HG02938 (cell line): ENCODE measurements around the gene STMP1.
"Not testable (repeated sequence)": the region's sequence is repeated elsewhere in the genome, so short reads cannot be mapped to it uniquely, and the experiment has no call there.

Experiments
- ATAC-seq: cut with Tn5 transposase; IDR thresholded peaks from one replicate; pipeline ENCODE4 v1.9.1; 2021; ENCODE audit warnings: mild to moderate bottlenecking, moderate library complexity; ENCODE audit not compliant: unreplicated experiment

Gene STMP1

DNA sequence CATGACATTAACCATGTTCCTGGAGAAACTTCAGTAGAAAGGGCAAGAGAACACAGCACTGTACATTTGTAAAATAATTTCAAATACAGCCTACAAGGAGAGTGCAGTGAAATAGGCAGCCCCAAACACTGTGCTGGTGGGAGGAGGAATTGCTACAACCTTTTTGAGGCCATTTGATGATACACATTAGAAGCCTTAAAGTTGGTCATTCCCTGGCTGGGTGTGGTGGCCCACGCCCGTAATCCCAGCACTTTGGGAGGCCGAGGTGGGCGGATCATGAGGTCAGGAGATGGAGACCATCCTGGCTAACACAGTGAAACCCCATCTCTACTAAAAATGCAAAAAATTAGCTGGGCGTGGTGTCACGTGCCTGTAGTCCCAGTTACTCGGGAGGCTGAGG is 30.3 kb downstream of the STMP1 start:
- ATAC-seq: not testable (repeated sequence)

DNA sequence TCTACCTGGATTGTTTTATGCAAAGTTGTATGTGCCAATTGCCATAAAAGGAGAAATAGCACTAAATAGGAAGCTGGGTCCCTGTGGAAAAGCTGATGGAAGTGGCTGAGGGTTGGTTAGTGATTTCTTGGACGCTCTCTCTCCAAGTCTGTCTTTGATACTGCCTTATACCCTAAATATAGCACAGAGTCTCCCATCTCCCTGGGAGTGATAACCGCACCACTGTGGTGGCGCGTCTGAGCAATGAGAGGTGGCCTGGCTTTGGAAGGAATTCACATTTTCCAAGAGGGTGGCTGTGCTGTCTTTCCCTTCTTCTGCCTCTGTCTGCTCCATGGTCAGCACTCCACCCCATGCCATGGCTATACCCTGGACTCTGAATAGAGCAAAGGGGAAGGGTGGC is 31.2 kb downstream of the STMP1 start:
- no peak for ATAC-seq

DNA sequence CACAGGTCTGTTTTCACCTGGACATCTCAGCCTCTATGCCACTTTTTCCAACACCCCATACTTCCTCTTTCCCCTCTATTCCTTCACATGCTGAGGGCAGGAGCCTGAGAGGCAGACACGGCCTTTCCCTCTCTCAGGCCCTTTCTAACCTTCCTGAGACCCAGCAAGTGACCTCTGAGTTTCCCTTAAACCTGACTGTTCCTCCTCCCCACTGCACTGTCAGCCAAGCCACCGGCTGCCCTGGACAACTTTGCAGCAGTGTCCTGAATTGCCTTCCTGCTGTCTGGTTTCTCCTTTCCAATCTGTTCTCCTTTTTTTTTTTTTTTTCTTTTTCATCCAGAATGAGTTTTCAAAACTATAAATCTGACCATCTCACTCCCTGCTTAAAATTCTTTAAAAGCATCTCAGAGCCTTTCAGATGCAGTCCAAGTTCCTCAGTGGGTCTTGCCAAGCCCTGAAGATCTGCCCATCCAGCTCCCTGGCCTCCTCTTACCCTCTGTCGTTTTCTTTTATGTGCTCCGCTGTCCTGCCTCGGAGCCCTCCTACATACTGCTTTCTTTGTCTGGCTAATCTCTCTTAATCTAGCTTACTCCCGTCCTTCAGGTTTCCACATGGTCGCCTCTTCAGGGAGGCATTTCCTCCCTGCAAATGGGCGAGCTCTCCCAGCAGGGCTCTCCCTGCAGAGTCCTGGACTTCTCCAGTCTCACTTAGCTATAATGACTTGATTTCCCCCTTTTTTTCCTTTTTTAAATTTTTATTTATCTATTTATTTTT is 35.1 kb downstream of the STMP1 start:
- ATAC-seq: no peak

DNA sequence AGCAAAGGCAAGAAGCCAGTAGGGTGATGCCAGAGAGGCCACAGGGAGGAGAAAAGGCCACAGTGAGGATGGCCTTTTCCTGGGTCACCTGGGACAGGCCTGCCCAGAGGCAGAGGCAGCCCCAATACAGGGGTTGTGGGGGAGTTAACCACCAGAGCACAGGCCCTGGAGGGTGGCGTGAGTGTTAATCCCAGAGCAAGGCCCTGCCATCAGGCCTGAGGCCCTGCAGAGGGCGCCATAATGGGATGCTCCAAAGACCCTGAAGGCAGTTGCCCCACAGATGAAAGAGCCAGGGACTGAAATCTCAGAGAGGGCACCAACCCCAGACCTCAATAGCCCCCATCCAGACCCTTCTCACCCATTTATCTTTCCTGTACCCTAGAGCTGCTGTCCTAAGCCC is 41.8 kb downstream of the STMP1 start:
- ATAC-seq: no peak

DNA sequence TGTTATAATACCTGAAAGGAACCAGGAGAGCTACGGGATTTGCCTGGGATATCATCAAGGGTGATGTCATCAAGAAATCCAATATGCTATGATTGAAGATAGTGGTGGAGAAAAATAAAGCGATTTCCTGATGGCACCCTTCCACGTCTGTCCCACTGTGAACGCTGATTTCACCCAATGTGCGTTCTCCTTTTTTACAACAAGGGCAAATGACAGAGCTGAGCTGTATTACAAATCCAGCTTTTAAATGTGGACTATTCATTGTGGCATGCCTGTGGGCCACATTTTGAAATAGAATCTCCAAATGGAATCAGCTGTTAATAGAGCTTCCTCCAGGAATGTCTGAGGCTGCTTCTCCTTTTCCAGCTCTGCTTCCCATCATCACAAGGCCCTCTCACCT is 42.4 kb downstream of the STMP1 start:
- no peak for ATAC-seq

DNA sequence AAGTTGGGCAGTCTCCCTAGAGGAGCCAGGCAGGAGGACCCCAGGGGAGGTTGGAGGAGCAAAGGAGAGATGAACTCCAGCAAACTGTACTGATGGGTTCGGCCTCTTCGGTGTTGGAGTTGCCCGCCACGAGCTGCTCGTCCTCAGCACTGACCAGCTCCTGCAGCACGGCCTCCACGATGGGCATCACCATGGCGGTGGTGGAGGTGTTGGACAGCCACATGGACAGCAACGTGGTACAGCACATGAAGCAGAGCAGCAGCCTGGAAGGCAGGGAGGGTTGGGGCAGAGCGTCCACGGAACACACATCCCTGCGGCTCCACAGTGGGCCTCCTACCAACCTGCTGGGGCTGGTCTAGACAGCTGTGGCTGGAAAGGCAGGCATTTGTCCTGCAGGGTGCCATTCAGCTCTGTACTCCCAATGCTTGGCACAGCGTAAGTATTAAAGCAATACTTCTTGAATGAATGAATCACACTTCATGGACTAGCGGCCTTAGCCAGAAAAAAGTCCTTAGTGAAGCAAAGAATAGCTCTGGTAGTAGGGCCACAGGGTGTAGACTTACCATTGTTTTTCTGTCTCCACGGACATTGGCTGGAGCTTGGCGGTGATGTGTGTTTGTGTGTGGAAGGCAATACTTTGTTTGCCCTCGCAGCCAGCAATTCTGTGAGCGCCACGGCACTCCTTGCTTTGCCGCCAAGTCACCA is 43.9 kb downstream of the STMP1 start:
- ATAC-seq: no peak

DNA sequence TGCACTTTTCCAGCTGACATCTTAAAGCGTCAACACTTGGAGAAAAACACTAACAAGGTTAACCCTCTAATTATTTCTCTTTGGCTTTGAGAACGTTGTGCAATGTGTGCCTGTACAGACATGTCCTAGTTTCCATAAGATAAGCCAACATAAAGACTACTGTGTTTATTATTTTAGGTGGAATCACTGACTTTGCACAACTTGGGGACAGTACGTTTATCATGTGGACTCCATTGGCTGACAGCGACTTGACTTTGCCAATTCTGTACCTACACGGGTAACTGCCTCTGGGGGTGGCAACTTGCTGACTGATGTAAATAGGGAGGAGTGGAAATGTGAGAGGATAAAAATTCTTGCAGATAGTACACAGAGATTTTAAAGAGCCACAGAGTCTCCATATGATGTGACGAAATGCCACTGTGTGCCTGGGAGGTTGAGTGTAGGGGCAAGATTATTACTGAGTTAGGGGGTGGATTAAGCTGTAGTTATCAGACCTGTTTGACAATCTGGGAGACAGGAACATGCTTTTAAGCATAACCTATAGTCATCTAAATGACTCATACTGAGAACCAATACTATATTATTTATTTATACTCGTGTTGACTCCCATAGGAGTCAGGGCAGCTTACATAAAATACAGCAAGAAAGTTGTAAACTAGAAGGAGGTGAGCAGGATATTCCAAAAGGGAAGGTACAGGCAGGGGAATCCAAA is 44.7 kb downstream of the STMP1 start:
- ATAC-seq: no peak

DNA sequence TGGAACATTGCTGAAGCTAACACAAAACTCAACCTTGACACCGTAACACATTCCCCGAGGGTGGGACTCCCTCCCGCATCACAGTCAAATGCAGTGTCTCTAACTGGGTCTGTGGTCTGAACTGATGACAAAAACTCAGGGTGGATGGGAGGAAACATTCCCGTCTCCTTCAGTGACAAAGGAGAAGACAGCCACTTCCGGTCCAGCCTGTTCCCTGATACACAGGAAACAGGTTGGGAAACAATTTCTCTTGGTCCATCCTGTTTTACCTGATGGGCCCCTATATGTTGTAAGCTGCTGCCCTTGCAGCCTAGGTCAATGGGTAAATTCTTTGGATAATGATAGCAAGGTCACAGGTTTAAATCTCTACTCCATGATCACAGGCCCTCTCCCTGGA is 45.3 kb downstream of the STMP1 start:
- no peak for ATAC-seq

DNA sequence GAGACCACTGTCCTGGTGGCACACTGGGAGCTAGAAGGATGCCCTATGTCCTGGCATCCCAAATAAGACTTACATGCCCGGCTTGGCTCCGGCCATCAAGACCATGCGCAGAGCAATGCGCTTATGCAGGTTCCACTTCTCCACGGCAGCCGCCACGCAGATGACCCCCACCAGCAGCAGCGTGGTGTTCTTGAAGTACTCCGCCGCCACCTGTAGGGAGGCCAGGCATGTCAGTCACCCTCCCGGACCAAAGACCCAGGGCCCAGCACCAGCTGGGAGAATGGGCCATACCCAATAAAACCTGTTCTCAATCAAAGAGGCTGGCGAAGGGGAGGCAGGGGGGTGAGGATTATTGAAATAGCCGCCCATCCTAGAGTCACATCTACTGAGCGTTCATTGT is 45.7 kb downstream of the STMP1 start:
- ATAC-seq: no peak

DNA sequence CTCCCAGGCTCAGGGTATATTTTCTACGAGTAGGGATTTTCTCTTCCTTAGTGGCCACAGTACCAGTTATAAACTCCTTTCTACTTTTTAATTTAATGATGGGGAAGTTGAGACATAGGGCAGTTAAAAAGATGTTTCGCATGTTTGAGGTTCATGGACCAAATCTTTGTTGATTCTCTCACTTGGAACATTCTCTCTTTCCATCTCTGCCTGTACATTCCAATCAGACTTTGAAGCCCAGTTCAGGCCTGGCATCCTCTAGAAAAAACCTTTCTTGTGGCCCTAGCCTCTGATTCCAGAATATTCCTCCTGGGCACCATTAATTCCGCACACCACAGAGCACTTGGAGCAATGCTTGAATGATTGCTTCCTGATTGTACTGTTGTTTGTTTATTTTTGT is 47.2 kb downstream of the STMP1 start:
- no peak for ATAC-seq

DNA sequence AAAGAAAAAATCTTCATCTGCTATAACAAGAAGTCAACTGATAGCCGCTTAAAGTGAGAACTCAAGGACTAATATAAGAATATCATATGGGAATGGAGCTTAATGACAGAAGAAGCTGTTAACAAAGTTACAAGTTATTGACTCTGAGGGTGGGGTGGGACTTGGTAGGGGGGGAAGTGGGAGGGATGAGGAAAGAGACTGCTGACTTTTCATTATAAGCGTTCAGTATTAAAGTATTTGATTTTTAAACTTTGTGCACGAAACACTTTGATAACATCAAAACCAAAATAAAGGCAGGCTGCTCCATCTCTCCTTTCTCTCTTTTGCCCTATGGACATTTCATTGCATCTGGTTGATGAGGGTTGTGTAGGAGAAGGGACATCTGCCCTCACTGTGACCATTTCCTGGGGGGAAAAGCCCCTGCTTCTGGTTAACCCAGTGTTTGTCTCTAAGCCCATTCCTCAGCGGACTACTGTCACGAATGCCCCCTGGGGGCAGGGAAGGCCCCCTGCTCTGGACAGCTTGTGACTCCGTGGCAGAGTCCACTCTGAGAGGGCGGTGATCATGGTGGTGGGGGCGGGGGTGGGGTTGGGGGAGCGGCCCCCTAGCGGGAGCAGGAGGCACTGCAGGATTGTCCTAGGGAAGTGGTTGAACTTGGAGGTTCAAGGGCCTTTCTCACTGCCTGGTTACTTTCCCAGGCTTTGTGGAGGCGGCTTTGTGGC is 48.3 kb downstream of the STMP1 start:
- no peak for ATAC-seq

DNA sequence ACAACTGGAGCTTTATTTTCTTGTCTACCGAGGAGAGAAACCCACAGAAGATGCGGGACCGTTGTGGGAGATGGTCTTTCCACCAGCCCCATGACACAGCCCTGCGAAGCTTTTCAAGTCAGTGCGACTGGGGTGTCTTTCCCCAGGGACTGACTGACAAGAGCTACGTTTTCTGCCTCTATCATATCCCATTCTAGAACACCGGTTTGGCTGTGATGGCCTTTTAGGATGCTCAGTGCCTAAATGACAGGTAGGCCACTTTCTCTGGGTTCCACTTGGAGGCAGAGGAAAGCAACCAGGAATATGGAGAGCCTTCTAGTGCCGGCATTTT is 48.8 kb downstream of the STMP1 start:
- no peak for ATAC-seq

DNA sequence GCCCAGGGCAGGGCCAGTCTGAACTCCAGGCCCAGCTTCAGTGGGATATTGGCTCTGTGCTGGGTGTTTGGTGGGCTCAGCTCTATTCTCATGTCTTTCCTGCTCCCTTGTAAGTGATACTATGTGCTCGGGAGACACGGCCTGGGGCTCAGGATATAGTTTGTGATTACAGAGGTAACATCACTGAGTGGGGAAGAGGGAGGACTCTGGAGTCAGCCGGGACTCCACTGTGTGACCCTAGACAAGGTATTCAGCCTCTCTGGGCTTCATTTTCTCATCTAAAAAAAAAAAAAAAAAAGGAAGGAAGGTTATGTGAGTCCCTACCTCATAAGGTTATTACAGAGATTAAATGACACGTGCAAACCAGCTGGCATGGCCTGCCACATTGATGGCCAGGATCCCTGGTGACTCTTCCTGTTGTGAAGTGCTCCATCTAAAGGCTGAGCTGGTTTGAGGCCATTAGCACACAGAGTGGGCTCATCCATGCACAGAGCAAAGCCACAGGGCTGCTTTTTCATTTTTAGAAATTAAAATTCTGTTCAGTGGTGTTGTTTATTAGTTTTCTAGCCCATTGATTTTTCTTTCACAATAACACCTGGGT is 50.0 kb downstream of the STMP1 start:
- ATAC-seq: no peak

DNA sequence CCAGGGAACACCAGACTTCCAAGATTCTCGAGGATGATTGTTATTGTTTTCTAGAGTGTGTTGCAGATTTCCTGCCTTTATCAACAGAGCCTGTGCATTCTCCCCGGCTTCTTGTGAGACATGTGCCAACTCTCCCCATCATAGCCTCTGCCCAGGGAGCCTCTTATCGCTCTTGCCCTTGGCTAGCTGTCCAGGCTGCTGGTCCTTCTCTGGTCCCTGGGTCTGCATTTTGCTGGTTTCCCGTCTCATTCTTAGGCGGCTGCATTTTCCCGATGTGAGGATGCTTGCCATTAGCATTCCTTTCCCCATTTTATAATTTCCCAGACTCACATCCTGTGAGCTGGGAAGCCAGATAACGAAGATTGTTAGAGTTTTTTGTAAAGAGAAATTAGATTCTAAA is 50.5 kb downstream of the STMP1 start:
- ATAC-seq: no peak

DNA sequence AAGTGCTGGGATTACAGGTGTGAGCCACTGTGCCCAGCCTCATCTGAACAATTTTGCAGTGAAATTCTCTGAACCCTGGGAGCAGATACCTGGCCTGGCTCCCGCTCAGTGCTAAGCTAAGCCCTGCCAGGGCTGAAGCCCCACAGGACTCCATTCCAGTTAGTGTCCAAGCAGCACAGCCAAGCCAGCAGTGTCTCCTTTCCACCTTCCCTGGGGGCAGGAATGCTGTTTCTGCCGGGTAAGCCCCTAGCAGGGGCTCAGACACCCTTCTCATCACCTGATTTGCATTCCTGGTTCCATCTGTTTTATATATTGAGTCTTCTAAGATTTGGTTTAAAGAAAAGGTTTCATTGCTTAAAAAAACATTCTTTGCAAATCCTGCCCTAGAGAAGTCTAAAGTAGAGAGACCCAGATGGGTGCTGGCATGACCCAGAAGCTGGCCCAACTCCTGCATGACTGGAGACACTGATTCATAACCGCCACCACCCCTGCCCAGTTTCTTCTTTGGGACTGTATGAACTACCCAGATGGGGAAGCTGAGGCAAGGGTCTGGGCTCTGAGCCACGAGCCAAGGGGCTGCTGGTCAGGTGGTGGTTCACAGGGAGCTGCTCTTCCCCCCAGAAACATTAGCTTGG is 51.6 kb downstream of the STMP1 start:
- no peak for ATAC-seq

DNA sequence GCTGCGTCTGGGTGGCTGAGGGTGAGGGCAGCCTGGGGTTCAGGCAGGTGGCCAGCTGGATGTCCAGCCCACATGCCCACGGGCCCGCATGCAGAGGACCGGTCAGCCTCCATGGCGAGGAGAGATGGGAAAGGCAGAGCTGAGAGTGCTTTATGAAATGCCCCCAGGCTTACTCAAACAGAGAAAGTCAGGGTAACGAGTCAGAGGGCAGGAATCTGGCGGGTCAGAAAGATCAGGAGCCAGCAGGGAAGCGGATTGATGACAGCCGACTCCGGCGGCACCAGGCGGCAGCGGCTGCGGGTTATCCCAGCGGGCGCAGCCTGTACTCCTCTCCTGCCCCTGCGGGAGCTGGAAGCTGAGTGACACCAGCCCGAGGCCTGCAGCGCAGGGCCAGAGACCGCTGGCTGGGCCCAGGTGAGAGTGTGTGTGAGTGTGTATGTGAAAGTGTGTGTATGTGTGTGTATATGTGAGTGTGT is 52.3 kb downstream of the STMP1 start:
- no peak for ATAC-seq

DNA sequence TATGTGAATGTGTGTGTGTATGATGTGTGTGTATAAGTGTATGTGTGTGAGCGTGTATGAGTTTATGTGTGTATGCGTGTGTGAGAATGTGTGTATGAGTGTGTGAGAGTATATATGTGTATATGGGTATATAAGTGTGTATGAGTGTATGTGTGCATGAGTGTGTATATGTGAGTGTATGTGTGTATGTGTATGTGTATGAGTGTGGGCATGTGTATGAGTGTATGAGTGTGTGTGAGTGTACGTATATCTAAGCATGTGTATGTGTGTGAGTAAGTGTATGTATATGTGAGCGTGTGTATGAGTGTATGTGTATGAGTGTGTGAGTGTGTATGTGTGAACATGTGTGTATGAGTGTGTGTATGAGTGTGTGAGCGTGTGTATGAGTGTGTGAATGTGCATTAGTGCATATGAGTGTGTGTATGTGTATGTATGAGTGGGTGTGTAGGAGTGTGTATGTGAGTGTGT is 52.8 kb downstream of the STMP1 start:
- ATAC-seq: no peak

DNA sequence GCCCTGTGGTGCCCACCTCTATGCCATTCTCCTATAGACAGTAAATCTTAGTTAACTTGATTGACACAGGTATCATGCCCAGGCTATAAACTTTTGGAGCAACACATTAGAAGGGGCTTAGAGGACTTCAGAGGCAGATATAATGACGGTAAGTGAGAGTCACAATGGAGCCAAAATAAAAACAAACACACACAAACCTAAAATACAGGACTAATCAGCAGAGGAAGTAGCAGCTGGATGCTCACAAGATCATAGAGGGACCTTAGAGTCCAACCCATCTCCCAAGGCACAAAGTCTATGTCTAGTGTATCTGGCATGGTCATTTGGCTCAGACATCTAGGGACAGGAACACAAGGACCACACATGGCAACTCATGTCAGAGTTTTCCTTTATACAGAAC is 53.4 kb downstream of the STMP1 start:
- ATAC-seq: no peak

DNA sequence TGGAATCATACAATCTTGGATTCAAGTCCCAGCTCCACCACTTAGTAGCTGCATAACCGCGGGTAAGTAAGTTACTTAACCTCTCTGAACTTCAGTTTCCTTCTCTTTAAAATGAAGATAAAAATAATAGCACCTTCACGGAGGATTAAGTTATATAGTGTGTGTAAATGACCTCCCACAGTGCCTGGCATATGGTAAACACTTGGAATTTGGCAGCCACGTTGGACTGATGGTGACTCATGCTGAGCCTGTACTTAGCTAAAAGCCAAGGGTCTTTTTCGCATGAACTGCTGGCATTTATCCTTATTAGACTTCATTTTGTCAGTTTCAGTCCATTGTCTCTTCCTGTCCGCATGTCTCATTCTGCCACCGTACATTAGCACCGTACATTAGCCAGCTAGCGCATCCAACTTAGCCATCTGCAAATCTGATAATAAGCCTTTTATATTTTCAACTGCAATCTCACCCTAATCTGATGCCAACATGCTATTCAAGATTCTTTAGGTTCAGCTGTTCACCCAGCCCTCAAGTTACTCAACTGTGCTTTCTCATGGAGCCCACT is 54.4 kb downstream of the STMP1 start:
- no peak for ATAC-seq

DNA sequence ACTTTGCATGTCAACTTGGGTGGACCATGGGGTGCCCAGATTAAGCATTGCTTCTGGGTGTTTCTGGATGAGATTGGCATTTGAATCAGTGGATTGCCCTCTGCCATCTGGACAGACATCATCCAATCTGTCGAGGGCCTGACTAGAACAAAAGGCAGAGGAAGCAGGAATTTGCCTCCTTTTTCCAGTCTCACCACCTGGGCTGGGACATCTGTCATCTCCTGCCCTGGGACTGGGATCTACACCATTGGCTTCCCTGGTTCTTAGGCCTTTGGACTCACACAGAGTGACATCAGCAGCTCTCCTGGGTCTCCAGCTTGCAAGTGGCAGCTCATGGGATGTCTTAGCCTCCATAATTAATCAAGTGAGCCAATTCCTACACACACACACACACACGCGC is 55.4 kb downstream of the STMP1 start:
- ATAC-seq: no peak
